Measurements from ENCODE around the gene ZBTB7B. TPM values are rescaled to one million over a fixed set of nuclear protein-coding genes. Genes with fewer than 3 reads are reported as not detected.

ZBTB7B gene
- total and polyA plus RNA-seq, 9 of the 15 experiments (the other 6 are each of a cell fraction or from before 2014, with no cell fraction given), result 0.04 to 46.5 (median 15.2) TPM

GRCh38 chr1:155004352-155005075 is 1.9 kb downstream of the ZBTB7B start (continued):
- TF ChIP-seq KLF13 (tag; IDR thresholded peaks at IDR 0.05; ENCODE audit: borderline replicate concordance, low read depth) (no peak), MAX (CRISPR knock-in tag; IDR thresholded peaks at IDR 0.05) (no peak), MAFG (tag; conservative IDR thresholded peaks at IDR 0.05) (no peak), ZFP36 (IDR thresholded peaks at IDR 0.05; ENCODE audit: low read depth, low read length, partially characterized antibody) (no peak), IRF9 (tag; IDR thresholded peaks at IDR 0.05) (no peak), KLF10 (CRISPR knock-in tag; IDR thresholded peaks at IDR 0.05) (no peak), POLR2A (conservative IDR thresholded peaks at IDR 0.05) (no peak), ZNF146 (CRISPR knock-in tag; IDR thresholded peaks at IDR 0.05; ENCODE audit: unreplicated experiment) (no peak), ZNF780A (CRISPR knock-in tag; IDR thresholded peaks at IDR 0.05) (0 out of 2 replicates have a peak, but pooled peaks have one; percentile 24), JUNB (CRISPR knock-in tag; conservative IDR thresholded peaks at IDR 0.05) (no peak), ZBTB8A (IDR thresholded peaks at IDR 0.05; ENCODE audit: partially characterized antibody) (no peak), U2AF1 (optimal IDR thresholded peaks at IDR 0.05; ENCODE audit: low read depth, low read length) (no peak), CBX2 (IDR thresholded peaks at IDR 0.05; ENCODE audit: insufficient read depth, low read length, poor library complexity, severe bottlenecking) (no peak), BCL6 (CRISPR knock-in tag; IDR thresholded peaks at IDR 0.05) (no peak), SIX5 (IDR thresholded peaks at IDR 0.05; ENCODE audit: borderline replicate concordance in 1 of 2, insufficient read depth in 1 of 2, low read depth in 1 of 2, low read length in 2 of 2) (no peak), ZFPM2 (CRISPR knock-in tag; IDR thresholded peaks at IDR 0.05) (no peak), SRF (CRISPR knock-in tag; IDR thresholded peaks at IDR 0.05) (no peak; a peak in 1 of 4 replicates), ZFP91 (CRISPR knock-in tag; IDR thresholded peaks at IDR 0.05) (no peak), POU5F1 (IDR thresholded peaks at IDR 0.05; ENCODE audit: borderline replicate concordance, low read depth, low read length, partially characterized antibody) (no peak), MYC (IDR thresholded peaks at IDR 0.05; ENCODE audit: low read depth, low read length) (no peak; the same call in 1 of the 2 replicates), MYC (CRISPR knock-in tag; IDR thresholded peaks at IDR 0.05; ENCODE audit: borderline replicate concordance, low read depth) (no peak), JUND (IDR thresholded peaks at IDR 0.05; ENCODE audit: borderline replicate concordance, low read depth, low read length) (no peak), JUND (tag; IDR thresholded peaks at IDR 0.05; ENCODE audit: borderline replicate concordance, low read depth, low read length) (no peak)

Measured in K562 (cell line).